Activated gamma-delta T cell treated with anti-CD3 and anti-CD28 coated beads, Interleukin-2, amount 50 U/mL, for 16 hours (primary cell): ENCODE measurements around the gene IL23R.

Experiments
- DNase-seq: peaks from one replicate; pipeline ENCODE4 v3.0.0-alpha.2; 2020; ENCODE audit warnings: low read depth

Gene IL23R

DNA sequence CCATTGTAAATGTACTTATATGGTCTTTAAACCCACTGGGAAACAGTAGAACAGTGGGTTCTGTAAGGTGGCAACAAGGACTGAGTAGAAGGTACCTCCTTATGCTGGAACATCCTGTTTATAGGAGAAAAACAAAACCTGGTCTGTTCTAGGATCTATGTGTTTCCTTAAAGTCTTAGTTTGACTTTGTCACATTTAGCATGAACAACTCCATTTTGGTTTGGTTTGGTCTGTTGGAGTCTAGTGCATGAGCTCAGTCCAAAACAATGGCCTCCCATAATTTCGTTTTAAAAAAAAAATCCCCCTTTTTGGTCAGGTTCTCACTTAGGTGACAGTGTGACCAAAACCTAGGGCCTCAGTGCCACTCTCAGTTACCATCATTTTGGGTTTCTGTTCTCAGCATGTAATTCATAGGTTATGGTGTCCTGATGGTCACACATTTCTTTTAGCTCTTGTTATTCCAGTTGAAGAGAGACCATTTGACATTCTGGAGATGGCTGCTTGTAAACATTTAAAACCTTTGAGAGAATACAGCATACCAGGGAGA, 75.0 kb downstream of the IL23R start:
- DNase-seq, result no peak

- DNase-seq, result no peak
These were observed 75.8 kb downstream of the IL23R start for GRCh38 chr1:67242016-67242415.

DNA sequence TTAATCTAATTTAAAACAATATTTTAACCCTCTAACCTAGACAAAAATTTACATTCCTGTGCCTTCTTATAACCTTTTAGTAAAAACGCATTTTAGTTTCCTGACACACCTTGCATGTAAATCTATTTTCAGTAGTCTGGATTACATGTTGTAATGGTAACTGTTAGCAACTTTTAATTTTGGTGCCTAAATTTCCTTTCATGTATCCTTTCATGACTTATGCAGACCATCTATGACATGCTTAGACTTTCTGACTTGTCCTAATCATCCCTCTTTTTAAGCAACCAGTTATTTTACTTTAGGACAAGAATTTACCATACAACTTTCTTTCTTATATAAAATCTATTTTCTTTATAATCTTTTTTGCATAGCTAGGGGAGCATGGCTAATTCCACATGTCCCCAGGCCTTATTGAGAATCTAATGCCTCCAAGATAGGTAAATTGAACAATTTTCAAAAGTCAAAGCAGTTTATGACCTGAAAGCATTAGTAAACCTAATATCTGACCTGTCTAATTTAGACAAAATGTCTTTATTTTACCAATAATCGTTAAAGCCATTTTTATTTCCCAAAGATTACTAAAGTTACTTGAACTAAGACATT, 83.9 kb downstream of the IL23R start:
- no peak for DNase-seq

GRCh38 chr1:67256291-67257172, 90.3 kb downstream of the IL23R start:
- no peak for DNase-seq

- no peak for DNase-seq
These were observed 90.9 kb downstream of the IL23R start for GRCh38 chr1:67257173-67257535.

GRCh38 chr1:67261680-67262079, 95.4 kb downstream of the IL23R start:
- peak; percentile 6 for DNase-seq

- DNase-seq, result no peak
These were observed 96.5 kb downstream of the IL23R start for GRCh38 chr1:67262735-67263134.

DNA sequence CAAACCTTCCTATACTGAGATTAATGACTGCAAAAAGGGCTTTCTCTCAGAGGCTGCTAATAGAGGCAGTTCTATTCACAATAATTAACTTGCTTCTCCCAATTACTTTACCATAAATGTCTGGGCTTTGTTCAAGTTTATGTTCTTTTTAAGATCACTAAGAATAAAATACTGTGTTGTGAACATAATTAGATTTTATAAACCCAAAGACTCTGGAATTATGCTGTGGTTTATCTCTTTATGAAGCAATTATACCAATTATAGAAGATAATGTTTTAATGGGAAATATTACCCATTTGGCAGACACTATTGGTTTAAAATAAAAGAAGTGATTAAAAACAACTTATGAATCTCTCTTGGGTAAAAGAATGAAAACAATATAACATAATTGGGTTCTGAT, 97.9 kb downstream of the IL23R start:
- no peak for DNase-seq

- DNase-seq, result no peak
These were observed 98.6 kb downstream of the IL23R start for GRCh38 chr1:67264899-67265298.

GRCh38 chr1:67269061-67269460, 102.8 kb downstream of the IL23R start:
- DNase-seq, result no peak

- DNase-seq, result no peak
These were observed 104.3 kb downstream of the IL23R start for GRCh38 chr1:67270541-67270940.

GRCh38 chr1:67273591-67273990, 107.3 kb downstream of the IL23R start:
- DNase-seq, result no peak

GRCh38 chr1:67274623-67275325, 108.5 kb downstream of the IL23R start:
- no peak for DNase-seq

GRCh38 chr1:67280696-67281095, 114.4 kb downstream of the IL23R start:
- no peak for DNase-seq

GRCh38 chr1:67281244-67281643, 115.0 kb downstream of the IL23R start:
- DNase-seq, result no peak

DNA sequence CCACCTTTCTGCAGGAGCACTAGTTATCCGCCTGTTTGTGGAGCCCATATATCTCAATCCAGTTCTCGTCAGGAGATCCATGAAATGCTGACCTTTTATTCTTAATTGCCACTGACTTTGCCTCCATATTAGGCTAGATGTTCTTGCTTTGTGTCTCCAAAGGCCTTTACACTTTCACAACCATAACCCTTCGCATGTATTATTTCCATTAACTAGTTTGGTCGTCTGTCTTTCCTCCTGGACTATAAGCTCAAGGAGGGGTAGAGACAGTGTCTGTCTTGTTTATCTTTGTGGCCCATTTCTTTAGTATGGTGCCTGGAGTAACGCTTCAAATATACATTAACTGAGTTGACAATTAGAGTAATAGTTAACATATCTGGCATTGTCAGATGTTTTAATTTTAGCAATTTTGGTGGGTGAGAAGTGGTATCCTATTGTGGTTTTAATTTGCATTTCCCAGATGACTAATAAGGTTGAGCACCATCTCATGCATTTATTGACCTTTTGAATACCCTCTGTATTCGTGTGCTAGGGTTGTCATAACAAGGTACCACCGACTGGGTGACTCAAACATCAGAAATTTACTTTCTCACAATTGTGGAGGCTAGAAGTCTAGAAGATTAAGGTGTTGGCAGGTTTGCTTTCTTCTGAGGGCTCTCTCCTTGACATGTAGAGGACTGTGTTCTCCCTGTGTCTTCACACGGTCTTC, 119.7 kb downstream of the IL23R start:
- no peak for DNase-seq

DNA sequence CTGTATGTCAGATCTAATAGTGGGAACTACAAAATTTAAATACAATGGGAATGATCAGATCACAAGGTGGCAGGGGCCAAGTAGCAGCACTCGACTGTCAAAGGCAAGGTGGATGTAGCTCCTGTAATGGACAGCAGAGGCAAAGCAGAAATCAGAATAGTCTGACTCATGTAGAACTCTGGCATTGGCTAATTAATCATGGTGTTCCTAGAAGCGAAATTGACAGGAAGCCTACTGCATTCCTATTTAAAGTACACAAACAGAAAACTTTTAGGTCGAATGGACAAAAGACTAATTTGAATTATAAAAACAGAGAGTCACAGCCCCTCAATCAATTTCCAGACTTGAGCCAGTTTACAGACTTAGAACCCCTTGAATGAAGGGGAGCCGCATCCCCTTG, 124.0 kb downstream of the IL23R start:
- no peak for DNase-seq

DNA sequence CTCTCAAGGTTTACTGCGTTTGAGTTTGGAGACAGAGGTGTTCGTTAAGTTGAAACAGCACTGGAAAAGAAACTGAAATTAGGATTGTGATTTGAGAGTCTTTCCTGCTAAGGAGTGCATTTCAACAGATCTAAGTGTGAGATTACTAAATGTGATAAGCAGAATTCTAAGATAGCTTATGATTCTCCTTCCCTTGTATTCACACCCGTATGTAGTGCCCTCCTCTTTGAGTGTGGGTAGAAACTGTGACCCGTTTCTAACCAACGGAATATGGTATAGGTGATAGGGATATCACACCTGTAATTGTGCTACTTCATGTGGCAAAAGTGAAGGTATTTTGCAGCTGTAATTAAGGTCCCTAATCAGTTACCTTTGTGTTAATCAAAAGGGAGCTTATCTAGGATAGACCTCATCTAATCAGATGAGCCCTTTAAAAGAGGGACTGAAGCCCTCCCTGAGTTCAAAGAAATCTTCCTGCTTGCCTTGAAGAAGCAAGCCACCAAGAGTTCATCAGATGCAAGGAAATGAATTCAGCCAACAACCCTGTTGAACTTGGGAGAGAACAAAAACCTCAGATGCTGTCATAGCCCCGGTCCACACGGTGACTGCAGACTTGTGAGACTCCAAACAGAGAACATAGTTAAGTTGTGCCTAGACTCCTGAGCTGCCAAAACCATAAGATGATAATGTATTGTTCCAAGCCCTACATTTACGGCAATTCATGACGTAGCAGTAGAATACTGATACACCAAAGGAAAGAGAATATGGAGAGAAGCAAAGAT, 128.8 kb downstream of the IL23R start:
- no peak for DNase-seq

DNA sequence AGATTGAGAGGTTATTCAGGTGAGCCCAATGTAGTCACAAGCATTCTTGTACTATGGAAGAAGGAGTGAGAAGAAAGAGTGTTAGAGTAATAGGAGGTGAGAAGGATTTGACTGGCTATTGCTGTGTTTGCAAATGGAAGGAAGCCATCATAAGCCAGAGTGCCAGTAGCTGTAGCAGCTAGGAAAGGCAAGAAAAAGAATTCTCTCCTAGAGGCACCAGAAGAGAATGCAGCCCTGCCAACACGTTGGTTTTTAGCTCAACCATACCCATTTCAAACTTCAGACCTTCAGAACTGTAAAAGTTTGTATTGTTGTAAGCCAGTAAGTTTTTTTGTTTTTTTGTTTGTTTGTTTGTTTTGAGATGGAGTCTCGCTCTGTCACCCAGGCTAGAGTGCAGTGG, 132.5 kb downstream of the IL23R start:
- no peak for DNase-seq

DNA sequence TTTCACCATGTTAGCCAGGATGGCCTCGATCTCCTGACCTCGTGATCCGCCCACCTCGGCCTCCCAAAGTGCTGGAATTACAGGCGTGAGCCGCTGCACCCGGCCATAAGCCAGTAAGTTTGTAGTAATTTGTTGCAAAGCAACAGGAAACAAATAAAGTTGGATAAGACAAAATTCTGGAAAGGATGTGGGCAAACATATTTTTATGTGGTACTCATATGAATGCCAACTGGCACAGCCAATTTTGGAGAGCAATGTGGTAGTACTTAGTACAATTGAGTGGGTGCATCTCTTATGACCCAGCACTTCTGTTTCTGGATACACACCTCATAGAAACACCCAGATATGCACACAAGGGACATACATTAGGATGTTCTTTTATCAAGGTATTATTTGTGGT, 133.0 kb downstream of the IL23R start:
- no peak for DNase-seq

- no peak for DNase-seq
These were observed 134.3 kb downstream of the IL23R start for GRCh38 chr1:67300561-67300960.
